ENCODE data around the gene VASP. TPM values are rescaled to one million over a fixed set of nuclear protein-coding genes. Genes with fewer than 3 reads are reported as not detected.
A peak's percentile ranks its signal among the peaks of the same experiment; 100 is the strongest.

VASP gene
- total RNA-seq, 6 experiments from 2014 or later = 19.4 to 64.1 (median 30.6) TPM

- H3K27me3 ChIP-seq = no peaks in the 10 kb centered on the region
- ATAC-seq = no peak
- WGBS (ENCODE audit: insufficient coverage, low coverage, low lambda C conversion rate, missing lambda C conversion rate) = 55% methylated on average over 5 of the region's 6 CpGs
- no peak for TF ChIP-seq POLR2A (IDR thresholded peaks at IDR 0.05)
- TF ChIP-seq, protein P1, sequence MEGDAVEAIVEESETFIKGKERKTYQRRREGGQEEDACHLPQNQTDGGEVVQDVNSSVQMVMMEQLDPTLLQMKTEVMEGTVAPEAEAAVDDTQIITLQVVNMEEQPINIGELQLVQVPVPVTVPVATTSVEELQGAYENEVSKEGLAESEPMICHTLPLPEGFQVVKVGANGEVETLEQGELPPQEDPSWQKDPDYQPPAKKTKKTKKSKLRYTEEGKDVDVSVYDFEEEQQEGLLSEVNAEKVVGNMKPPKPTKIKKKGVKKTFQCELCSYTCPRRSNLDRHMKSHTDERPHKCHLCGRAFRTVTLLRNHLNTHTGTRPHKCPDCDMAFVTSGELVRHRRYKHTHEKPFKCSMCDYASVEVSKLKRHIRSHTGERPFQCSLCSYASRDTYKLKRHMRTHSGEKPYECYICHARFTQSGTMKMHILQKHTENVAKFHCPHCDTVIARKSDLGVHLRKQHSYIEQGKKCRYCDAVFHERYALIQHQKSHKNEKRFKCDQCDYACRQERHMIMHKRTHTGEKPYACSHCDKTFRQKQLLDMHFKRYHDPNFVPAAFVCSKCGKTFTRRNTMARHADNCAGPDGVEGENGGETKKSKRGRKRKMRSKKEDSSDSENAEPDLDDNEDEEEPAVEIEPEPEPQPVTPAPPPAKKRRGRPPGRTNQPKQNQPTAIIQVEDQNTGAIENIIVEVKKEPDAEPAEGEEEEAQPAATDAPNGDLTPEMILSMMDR (IDR thresholded peaks at IDR 0.05) = no peak
- no peaks in the 10 kb centered on the region for H3K9me3 ChIP-seq
- DNase-seq = no peak
- no peak overlapping the region for H3K27ac ChIP-seq
- H3K4me1 ChIP-seq = peaks cover 0 to 12% (median 0%) of the 10 kb centered on the region in 4 donors
- intact Hi-C loops (cut with DNase I) = loop anchor here in 1 of 2 donors (5.0 kb wide), 1 partner anchor 33 kb away; no protein-coding TSS in a partner anchor
- no peak overlapping the region for H3K4me3 ChIP-seq
- no peaks in the 10 kb centered on the region for H3K36me3 ChIP-seq
Observed at GRCh38 chr19:45475537-45476291, 31.6 kb upstream of the VASP start.

GRCh38 chr19:45476304-45476703, 31.0 kb upstream of the VASP start:
- Histone ChIP-seq H3K27me3 (no peaks in the 10 kb centered on the region), H3K4me1 (peaks cover 0 to 12% (median 0%) of the 10 kb centered on the region in 4 donors), H3K4me3 (no peak overlapping the region), H3K27ac (no peak overlapping the region), H3K36me3 (no peaks in the 10 kb centered on the region), H3K9me3 (no peaks in the 10 kb centered on the region)
- 35% methylated on average over 4 of the region's 5 CpGs for WGBS (ENCODE audit: insufficient coverage, low coverage, low lambda C conversion rate, missing lambda C conversion rate)
- TF ChIP-seq POLR2A (IDR thresholded peaks at IDR 0.05) = no peak
- TF ChIP-seq, protein P1 (IDR thresholded peaks at IDR 0.05) = no peak
- ATAC-seq (no peak), DNase-seq (no peak)
- intact Hi-C loops (cut with DNase I) = loop anchor here in 1 of 2 donors (5.0 kb wide), 1 partner anchor 34 kb away; no protein-coding TSS in a partner anchor

DNA sequence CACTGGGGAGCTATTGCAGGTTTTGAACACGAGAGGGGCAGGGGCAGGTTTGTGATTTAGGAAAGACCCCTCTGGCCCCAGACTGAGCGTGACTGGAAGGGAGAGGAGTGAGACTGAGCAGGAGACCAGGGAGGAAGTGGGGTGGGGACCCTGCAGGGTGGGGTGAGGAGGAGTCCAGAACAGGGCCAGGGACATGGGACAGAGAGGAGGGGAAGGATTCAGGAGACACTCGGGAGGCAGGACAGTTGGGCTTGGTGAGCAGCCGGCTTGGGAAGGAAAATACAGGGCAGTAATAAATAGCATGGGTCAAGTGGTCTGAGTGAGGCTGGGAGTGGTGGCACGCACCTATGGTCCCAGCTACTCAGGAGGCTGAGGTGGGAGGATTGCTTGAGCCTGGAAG, 30.1 kb upstream of the VASP start:
- Histone ChIP-seq H3K4me1 (peaks cover 0 to 12% (median 0%) of the 10 kb centered on the region in 4 donors), H3K27ac (no peak overlapping the region), H3K9me3 (no peaks in the 10 kb centered on the region), H3K4me3 (no peak overlapping the region), H3K27me3 (no peaks in the 10 kb centered on the region), H3K36me3 (no peaks in the 10 kb centered on the region)
- intact Hi-C loops (cut with DNase I) = loop anchor here in 1 of 2 donors (5.0 kb wide), 1 partner anchor 35 kb away; no protein-coding TSS in a partner anchor
- ATAC-seq = no peak
- 32% methylated on average over 3 of the region's 5 CpGs for WGBS (ENCODE audit: insufficient coverage, low coverage, low lambda C conversion rate, missing lambda C conversion rate)
- TF ChIP-seq POLR2A (IDR thresholded peaks at IDR 0.05) = no peak
- TF ChIP-seq, protein P1 (IDR thresholded peaks at IDR 0.05) = no peak
- DNase-seq = no peak

- H3K27ac ChIP-seq = peak overlapping the region; percentile 87 to 93 (median 93)
- TF ChIP-seq, protein P1 (IDR thresholded peaks at IDR 0.05) = no peak
- TF ChIP-seq POLR2A (IDR thresholded peaks at IDR 0.05) = no peak
- H3K36me3 ChIP-seq = no peaks in the 10 kb centered on the region
- peaks cover 0 to 8% (median 0%) of the 10 kb centered on the region in 4 donors for H3K4me1 ChIP-seq
- no peaks in the 10 kb centered on the region for H3K27me3 ChIP-seq
- no peak overlapping the region for H3K4me3 ChIP-seq
- DNase-seq (no peak), ATAC-seq (peak in 1 of 4 donors; percentile 4)
- WGBS (ENCODE audit: insufficient coverage, low coverage, low lambda C conversion rate, missing lambda C conversion rate) = 8% methylated on average over 12 of the region's 12 CpGs
- no peaks in the 10 kb centered on the region for H3K9me3 ChIP-seq
- intact Hi-C loops (cut with DNase I) = loop anchor here in 1 of 2 donors (5.0 kb wide), 1 partner anchor 36 kb away; no protein-coding TSS in a partner anchor
Observed at GRCh38 chr19:45477713-45478453, 29.4 kb upstream of the VASP start.

All from right lobe of liver (tissue), 6 donors.